ENCODE data around the gene HES6. TPM values are rescaled to one million over a fixed set of nuclear protein-coding genes. Genes with fewer than 3 reads are reported as not detected.

HES6 gene
- total RNA-seq, 2 experiments from 2014 or later = 13.1 to 13.8 TPM

DNA sequence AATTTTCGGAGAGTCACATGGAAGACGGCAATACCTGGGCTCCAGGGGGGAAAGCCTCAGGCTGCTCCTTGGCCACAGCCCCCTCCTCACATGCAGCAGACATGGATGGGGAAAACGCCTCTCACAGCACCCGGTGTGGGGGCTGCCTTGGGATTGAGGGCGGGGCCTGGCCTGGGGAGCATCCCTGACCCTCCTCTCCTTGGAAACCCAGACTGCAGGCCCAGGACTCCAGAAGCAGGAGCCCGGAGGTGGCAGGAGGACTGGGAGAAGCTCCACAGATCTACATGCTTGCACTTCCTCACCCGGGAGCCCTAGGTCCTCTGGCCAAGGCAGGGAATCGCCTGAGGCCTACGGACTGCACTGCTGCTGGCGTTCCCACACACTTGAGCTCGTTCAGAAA, 12.1 kb upstream of the HES6 start:
- intact Hi-C loops (cut with micrococcal nuclease; ENCODE audit: unreplicated experiment) = no loop called here
- Histone ChIP-seq H3K9me3 (ENCODE audit: low read length) (no peaks in the 10 kb centered on the region), H3K27ac (ENCODE audit: low read depth, low read length, poor library complexity, severe bottlenecking) (no peak overlapping the region), H3K4me2 (ENCODE audit: low read length) (no peak overlapping the region), H4K20me1 (ENCODE audit: insufficient read depth, low read length) (no peaks in the 10 kb centered on the region), H3K79me2 (ENCODE audit: insufficient read depth, low read depth, low read length) (no peaks in the 10 kb centered on the region), H3K36me3 (ENCODE audit: insufficient read depth, low read length) (peaks cover 24% of the 10 kb centered on the region), H3K4me3 (ENCODE audit: low read depth, low read length, poor library complexity, severe bottlenecking) (no peak overlapping the region), H3K9me2 (ENCODE audit: insufficient read depth, low read length) (no peaks in the 10 kb centered on the region), H2AFZ (ENCODE audit: low read length) (no peak overlapping the region), H3K4me1 (ENCODE audit: insufficient read depth, low read length, poor library complexity, severe bottlenecking) (no peaks in the 10 kb centered on the region)
- ChIA-PET POLR2A (no interaction called here), CTCF (ENCODE audit: unreplicated experiment) (no interaction called here)
- no peak for DNase-seq (ENCODE audit: low spot score)
- no TSS peak for BruUV-seq (replicated peaks)
- TF ChIP-seq CTCF (conservative IDR thresholded peaks at IDR 0.05; ENCODE audit: low read length) (no peak), EZH2phosphoT487 (IDR thresholded peaks at IDR 0.05; ENCODE audit: borderline replicate concordance, low read depth, low read length) (no peak)

DNA sequence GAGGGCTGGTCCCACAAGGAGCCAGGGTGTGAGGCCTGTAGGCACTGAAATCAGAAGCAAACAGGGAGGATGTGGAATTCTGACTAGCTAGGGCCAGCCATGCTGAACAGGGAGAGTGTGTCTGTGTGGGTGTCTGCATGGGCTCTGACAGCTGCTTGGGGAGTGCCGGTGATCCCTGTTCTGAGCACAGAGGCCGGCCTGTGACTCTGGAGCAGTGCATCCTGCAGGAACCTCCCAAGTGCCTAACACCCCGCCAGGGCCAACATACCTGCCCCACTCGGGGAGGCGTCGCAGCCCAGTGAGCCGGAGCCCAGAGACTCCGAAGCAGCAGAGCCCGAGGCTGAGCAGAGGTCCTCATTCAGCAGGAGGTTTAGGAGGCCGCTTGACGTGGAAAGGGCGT, 11.5 kb upstream of the HES6 start:
- no peak overlapping the region for H3K4me2 ChIP-seq (ENCODE audit: low read length)
- no TSS peak for BruUV-seq (replicated peaks)
- POLR2A ChIA-PET = interaction anchor here (1.0 kb wide), 1 partner anchor 14 kb away, joined by 4 read pairs; no protein-coding TSS in a partner anchor

More for the DNA sequence above, 11.5 kb upstream of the HES6 start:
- intact Hi-C loops (cut with micrococcal nuclease; ENCODE audit: unreplicated experiment) = no loop called here
- no peaks in the 10 kb centered on the region for H3K79me2 ChIP-seq (ENCODE audit: insufficient read depth, low read depth, low read length)
- DNase-seq (ENCODE audit: low spot score) = no peak
- H4K20me1 ChIP-seq (ENCODE audit: insufficient read depth, low read length) = no peaks in the 10 kb centered on the region
- no peaks in the 10 kb centered on the region for H3K4me1 ChIP-seq (ENCODE audit: insufficient read depth, low read length, poor library complexity, severe bottlenecking)
- H3K27ac ChIP-seq (ENCODE audit: low read depth, low read length, poor library complexity, severe bottlenecking) = no peak overlapping the region
- no peaks in the 10 kb centered on the region for H3K9me2 ChIP-seq (ENCODE audit: insufficient read depth, low read length)
- H2AFZ ChIP-seq (ENCODE audit: low read length) = no peak overlapping the region
- CTCF ChIA-PET (ENCODE audit: unreplicated experiment) = no interaction called here
- H3K36me3 ChIP-seq (ENCODE audit: insufficient read depth, low read length) = peaks cover 19% of the 10 kb centered on the region
- TF ChIP-seq CTCF (conservative IDR thresholded peaks at IDR 0.05; ENCODE audit: low read length) (no peak), EZH2phosphoT487 (IDR thresholded peaks at IDR 0.05; ENCODE audit: borderline replicate concordance, low read depth, low read length) (no peak)
- H3K4me3 ChIP-seq (ENCODE audit: low read depth, low read length, poor library complexity, severe bottlenecking) = no peak overlapping the region
- H3K9me3 ChIP-seq (ENCODE audit: low read length) = no peaks in the 10 kb centered on the region
